Endothelial cell of umbilical vein (primary cell): Measurements from ENCODE around the gene CHL1. TPM values are rescaled to one million over a fixed set of nuclear protein-coding genes. Genes with fewer than 3 reads are reported as not detected.

ENCODE experiments used
- BruUV-seq: library from RNA; stranded (reverse); fragments of 400-500 nt; replicated peaks from 2 replicates; lab custom pipeline; 2021; lab: Mats Ljungman, UMichigan
- CTCF ChIA-PET: fragments of 300-600, 350-600 bp; sonication (Branson Sonifier 250); formaldehyde crosslinking; loops from one replicate; lab custom pipeline; 2021; ENCODE audit warnings: antibody characterized with exemption, inconsistent platforms; lab: Charles Lee
- POLR2A ChIA-PET: fragments of 300-600, 350-600 bp; sonication (Branson Sonifier 250); formaldehyde crosslinking; loops from one replicate; lab custom pipeline; 2021; ENCODE audit warnings: antibody characterized with exemption, inconsistent platforms; lab: Charles Lee
- DNase-seq: peaks from one replicate; pipeline ENCODE4 v3.0.0-alpha.2; 2011; ENCODE audit warnings: low read depth, low spot score
- FAIRE-seq: peaks from 2 replicates; lab custom pipeline; 2011; peaks lifted over from hg19 to GRCh38; lab: Jason Lieb, UNC
- H2AFZ ChIP-seq: 2 replicates; pipeline ENCODE4 v1.6.0; 2012; ENCODE audit warnings: low read depth, low read length, control low read depth, inconsistent platforms
- H3K27ac ChIP-seq: 2 replicates; pipeline ENCODE4 v1.5.1; 2011; ENCODE audit warnings: low read depth, mild to moderate bottlenecking, control low read depth, low read length, moderate library complexity; ENCODE audit not compliant: insufficient read depth
- H3K27me3 ChIP-seq, 2 experiments: 2 replicates each; pipeline versions ENCODE4 v1.6.0 to v1.6.1; 2011; ENCODE audit warnings: low read length in 2 of 2, mixed read lengths in 1 of 2; ENCODE audit not compliant: control insufficient read depth in 2 of 2, insufficient read depth in 2 of 2
- H3K36me3 ChIP-seq, 2 experiments: 2 replicates in 1 of 2; 3 replicates in 1 of 2; pipeline ENCODE4 v1.5.1; 2011; ENCODE audit warnings: low read length in 2 of 2, mild to moderate bottlenecking in 1 of 2, moderate library complexity in 1 of 2; ENCODE audit not compliant: control insufficient read depth in 2 of 2, insufficient read depth in 2 of 2; ENCODE audit errors: extremely low read depth in 1 of 2
- H3K4me1 ChIP-seq: 3 replicates; pipeline ENCODE4 v1.5.1; 2011; ENCODE audit warnings: mild to moderate bottlenecking, low read length; ENCODE audit not compliant: control insufficient read depth, insufficient read depth; ENCODE audit errors: extremely low read depth
- H3K4me2 ChIP-seq: 2 replicates; pipeline ENCODE4 v1.6.1; 2011; ENCODE audit warnings: low read length, control low read depth, mixed read lengths; ENCODE audit not compliant: insufficient read depth
- H3K4me3 ChIP-seq, 3 experiments: fragments of 200-600 bp in 1 of 3; sonication (generic), shearing (Covaris generic) in 1 of 3; replicated peaks in 1 of 3; 2 replicates each; pipeline ENCODE4 v1.5.1; 2011 to 2016; ENCODE audit warnings: control low read depth in 3 of 3, low read length in 3 of 3, mild to moderate bottlenecking in 2 of 3, inconsistent platforms in 1 of 3, low read depth in 1 of 3, moderate library complexity in 1 of 3; ENCODE audit not compliant: insufficient read depth in 1 of 3
- H3K79me2 ChIP-seq: 2 replicates; pipeline ENCODE4 v1.6.0; 2012; ENCODE audit warnings: low read length, inconsistent platforms; ENCODE audit not compliant: control insufficient read depth, insufficient read depth
- H3K9ac ChIP-seq: replicated peaks from 2 replicates; pipeline ENCODE3; 2011; ENCODE audit warnings: low read length, control low read depth; ENCODE audit not compliant: insufficient read depth; ENCODE audit errors: extremely low read depth
- H3K9me1 ChIP-seq: replicated peaks from 3 replicates; pipeline ENCODE4 v1.6.0; 2011; ENCODE audit warnings: mild to moderate bottlenecking, low read length; ENCODE audit not compliant: control insufficient read depth, insufficient read depth; ENCODE audit errors: extremely low read depth
- H3K9me3 ChIP-seq: replicated peaks from 2 replicates; pipeline ENCODE4 v1.5.1; 2012; ENCODE audit warnings: low read length, inconsistent platforms; ENCODE audit not compliant: control insufficient read depth, insufficient read depth
- H4K20me1 ChIP-seq: replicated peaks from 2 replicates; pipeline ENCODE3; 2011; ENCODE audit warnings: mild to moderate bottlenecking, low read length; ENCODE audit not compliant: control insufficient read depth, insufficient read depth; ENCODE audit errors: extremely low read depth
- EZH2 ChIP-seq: IDR thresholded peaks from 2 replicates; pipeline ENCODE4 v1.6.1; 2012; ENCODE audit warnings: borderline replicate concordance, low read depth, mild to moderate bottlenecking, moderate library complexity, low read length, inconsistent platforms; ENCODE audit not compliant: severe bottlenecking
- FOS ChIP-seq: IDR thresholded peaks from 2 replicates; pipeline ENCODE4 v1.6.1; 2011; ENCODE audit warnings: mild to moderate bottlenecking, low read length, moderate library complexity, borderline replicate concordance; ENCODE audit not compliant: insufficient read depth
- GATA2 ChIP-seq: IDR thresholded peaks from 2 replicates; pipeline ENCODE4 v1.7.0; 2011; ENCODE audit warnings: low read depth, mild to moderate bottlenecking, moderate library complexity, mixed read lengths, low read length; ENCODE audit not compliant: insufficient read length, insufficient read depth
- JUN ChIP-seq: IDR thresholded peaks from 2 replicates; pipeline ENCODE4 v1.6.1; 2011; ENCODE audit warnings: borderline replicate concordance, low read depth; ENCODE audit not compliant: insufficient read length, insufficient read depth
- MAX ChIP-seq: IDR thresholded peaks from 2 replicates; pipeline ENCODE4 v1.6.1; 2011; ENCODE audit not compliant: insufficient read depth, insufficient read length
- MYC ChIP-seq: IDR thresholded peaks from one replicate; pipeline ENCODE4 v1.6.1; 2011; ENCODE audit warnings: mild to moderate bottlenecking, low read depth, low read length
- POLR2A ChIP-seq: IDR thresholded peaks from 2 replicates; pipeline ENCODE4 v1.6.1; 2012; ENCODE audit warnings: low read depth, mild to moderate bottlenecking, control low read depth, low read length
- POLR2AphosphoS5 ChIP-seq: IDR thresholded peaks from 2 replicates; pipeline ENCODE4 v1.6.1; 2012; ENCODE audit warnings: low read depth, mild to moderate bottlenecking, control low read depth, low read length, moderate library complexity; ENCODE audit not compliant: insufficient read depth
- dilution Hi-C: fragments of 300-500 bp; cut with MboI; formaldehyde crosslinking; loops from one replicate; pipeline ENCODE4 v1.15.0; 2019; ENCODE audit warnings: low sequenced_read_pairs; ENCODE audit not compliant: extremely low pct_ligation_motif_present
- intact Hi-C: fragments of 100-400 bp; cut with micrococcal nuclease; formaldehyde crosslinking; loops from one replicate; pipeline ENCODE4 v1.10.0; 2022
- polyA plus RNA-seq, 4 experiments: library from polyadenylated mRNA; depleted of rRNA in 3 of 4; stranded (reverse) in 3 of 4; unstranded in 1 of 4; fragments of >200 nt; gene quantifications; 2 replicates each; pipeline versions ENCODE4 v1.2.1 to v1.2.3, GENCODE V29; 2011 to 2012; ENCODE audit warnings: missing spikeins in 1 of 4
- total RNA-seq: library from RNA; stranded (reverse); gene quantifications from 2 replicates; pipeline ENCODE4 v1.2.3, GENCODE V29; 2021
- TF ChIP-seq, protein P1 (sequence below), 2 donors: IDR thresholded peaks; 1 replicate in 1 of 2; 2 replicates in 1 of 2; pipeline ENCODE4 v1.5.1; 2011; ENCODE audit warnings: low read length in 2 of 2, mild to moderate bottlenecking in 2 of 2, moderate library complexity in 2 of 2, control low read depth in 1 of 2, inconsistent platforms in 1 of 2, low read depth in 1 of 2; ENCODE audit not compliant: insufficient read depth in 1 of 2; ENCODE audit errors: extremely low read depth in 1 of 2

The CHL1 gene
- total and polyA plus RNA-seq, 2 donors (not counting 3 experiments of a cell fraction or from before 2014, with no cell fraction given), result not detected

DNA sequence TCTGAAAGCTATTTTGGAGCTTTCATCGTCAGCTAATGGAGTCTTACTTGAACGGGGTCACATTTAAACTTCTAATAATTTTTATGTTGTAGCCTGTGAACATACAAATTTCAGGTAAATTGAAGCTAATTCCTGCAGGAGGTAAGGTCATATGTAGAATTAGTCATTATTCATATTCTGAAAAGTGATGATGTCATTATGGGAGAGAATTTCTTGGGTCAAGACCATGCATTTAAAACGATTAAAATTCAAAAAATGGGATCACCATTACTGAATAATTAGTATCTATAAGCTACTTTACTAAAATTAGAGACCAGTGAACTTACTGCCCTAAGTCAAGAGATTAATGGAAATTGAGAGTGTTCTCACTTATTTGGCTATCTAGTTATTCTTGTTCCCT lies 120.4 kb downstream of the CHL1 start:
- Histone ChIP-seq H3K36me3 (no peaks in the 10 kb centered on the region), H3K79me2 (no peaks in the 10 kb centered on the region), H3K9me3 (peaks cover 6% of the 10 kb centered on the region), H2AFZ (no peak overlapping the region), H3K9me1 (no peaks in the 10 kb centered on the region), H3K4me2 (no peak overlapping the region), H3K9ac (no peak overlapping the region), H3K4me1 (no peaks in the 10 kb centered on the region), H3K4me3 (no peak overlapping the region), H3K27ac (no peak overlapping the region), H4K20me1 (no peaks in the 10 kb centered on the region), H3K27me3 (no peaks in the 10 kb centered on the region)
- intact Hi-C loops, result no loop called here
- CTCF ChIA-PET, result no interaction called here
- TF ChIP-seq POLR2AphosphoS5 (no peak), FOS (no peak), JUN (peak; percentile 7), GATA2 (no peak)
- dilution Hi-C loops, result no loop called here
- DNase-seq, result no peak
- BruUV-seq, result no TSS peak
- POLR2A ChIA-PET, result no interaction called here
- no peak for FAIRE-seq

GRCh38 chr3:318903-319302 lies 122.3 kb downstream of the CHL1 start:
- FAIRE-seq, result no peak

More at GRCh38 chr3:318903-319302, 122.3 kb downstream of the CHL1 start:
- H3K79me2 ChIP-seq, result no peaks in the 10 kb centered on the region
- no TSS peak for BruUV-seq
- peaks cover 6% of the 10 kb centered on the region for H3K9me3 ChIP-seq
- no peak overlapping the region for H3K4me2 ChIP-seq
- no peaks in the 10 kb centered on the region for H3K27me3 ChIP-seq
- H3K36me3 ChIP-seq, result no peaks in the 10 kb centered on the region
- no peaks in the 10 kb centered on the region for H3K9me1 ChIP-seq
- no peak overlapping the region for H3K4me3 ChIP-seq
- ChIA-PET POLR2A (no interaction called here), CTCF (no interaction called here)
- dilution Hi-C loops, result no loop called here
- no peak overlapping the region for H3K9ac ChIP-seq
- intact Hi-C loops, result no loop called here
- no peak overlapping the region for H2AFZ ChIP-seq
- TF ChIP-seq FOS (no peak), JUN (no peak), EZH2 (no peak), POLR2A (no peak), POLR2AphosphoS5 (no peak), MYC (no peak), MAX (no peak), GATA2 (no peak)
- TF ChIP-seq, protein P1, sequence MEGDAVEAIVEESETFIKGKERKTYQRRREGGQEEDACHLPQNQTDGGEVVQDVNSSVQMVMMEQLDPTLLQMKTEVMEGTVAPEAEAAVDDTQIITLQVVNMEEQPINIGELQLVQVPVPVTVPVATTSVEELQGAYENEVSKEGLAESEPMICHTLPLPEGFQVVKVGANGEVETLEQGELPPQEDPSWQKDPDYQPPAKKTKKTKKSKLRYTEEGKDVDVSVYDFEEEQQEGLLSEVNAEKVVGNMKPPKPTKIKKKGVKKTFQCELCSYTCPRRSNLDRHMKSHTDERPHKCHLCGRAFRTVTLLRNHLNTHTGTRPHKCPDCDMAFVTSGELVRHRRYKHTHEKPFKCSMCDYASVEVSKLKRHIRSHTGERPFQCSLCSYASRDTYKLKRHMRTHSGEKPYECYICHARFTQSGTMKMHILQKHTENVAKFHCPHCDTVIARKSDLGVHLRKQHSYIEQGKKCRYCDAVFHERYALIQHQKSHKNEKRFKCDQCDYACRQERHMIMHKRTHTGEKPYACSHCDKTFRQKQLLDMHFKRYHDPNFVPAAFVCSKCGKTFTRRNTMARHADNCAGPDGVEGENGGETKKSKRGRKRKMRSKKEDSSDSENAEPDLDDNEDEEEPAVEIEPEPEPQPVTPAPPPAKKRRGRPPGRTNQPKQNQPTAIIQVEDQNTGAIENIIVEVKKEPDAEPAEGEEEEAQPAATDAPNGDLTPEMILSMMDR (IDR thresholded peaks at IDR 0.05; ENCODE audit: extremely low read depth in 1 of 2, insufficient read depth in 1 of 2, low read depth in 1 of 2, low read length in 2 of 2), result no peak
- no peak for DNase-seq
- no peaks in the 10 kb centered on the region for H4K20me1 ChIP-seq
- H3K4me1 ChIP-seq, result no peaks in the 10 kb centered on the region
- no peak overlapping the region for H3K27ac ChIP-seq
